GM10266 (cell line): ENCODE results near the gene CCDC88B.
"Not testable (repeated sequence)": the region's sequence is repeated elsewhere in the genome, so short reads cannot be mapped to it uniquely, and the experiment has no call there.

ENCODE experiments used
- DNase-seq: peaks from one replicate; pipeline ENCODE4 v3.0.0; 2012; ENCODE audit errors: extremely low spot score
- TF ChIP-seq, protein P1 (sequence below): IDR thresholded peaks from 2 replicates; pipeline ENCODE4 v1.5.1; 2012; ENCODE audit warnings: mild to moderate bottlenecking, low read depth; ENCODE audit not compliant: control insufficient read depth, insufficient read depth; ENCODE audit errors: missing control alignments

Gene CCDC88B

GRCh38 chr11:64321026-64321425, 19.0 kb upstream of the CCDC88B start:
- no peak for DNase-seq
- TF ChIP-seq, protein P1, sequence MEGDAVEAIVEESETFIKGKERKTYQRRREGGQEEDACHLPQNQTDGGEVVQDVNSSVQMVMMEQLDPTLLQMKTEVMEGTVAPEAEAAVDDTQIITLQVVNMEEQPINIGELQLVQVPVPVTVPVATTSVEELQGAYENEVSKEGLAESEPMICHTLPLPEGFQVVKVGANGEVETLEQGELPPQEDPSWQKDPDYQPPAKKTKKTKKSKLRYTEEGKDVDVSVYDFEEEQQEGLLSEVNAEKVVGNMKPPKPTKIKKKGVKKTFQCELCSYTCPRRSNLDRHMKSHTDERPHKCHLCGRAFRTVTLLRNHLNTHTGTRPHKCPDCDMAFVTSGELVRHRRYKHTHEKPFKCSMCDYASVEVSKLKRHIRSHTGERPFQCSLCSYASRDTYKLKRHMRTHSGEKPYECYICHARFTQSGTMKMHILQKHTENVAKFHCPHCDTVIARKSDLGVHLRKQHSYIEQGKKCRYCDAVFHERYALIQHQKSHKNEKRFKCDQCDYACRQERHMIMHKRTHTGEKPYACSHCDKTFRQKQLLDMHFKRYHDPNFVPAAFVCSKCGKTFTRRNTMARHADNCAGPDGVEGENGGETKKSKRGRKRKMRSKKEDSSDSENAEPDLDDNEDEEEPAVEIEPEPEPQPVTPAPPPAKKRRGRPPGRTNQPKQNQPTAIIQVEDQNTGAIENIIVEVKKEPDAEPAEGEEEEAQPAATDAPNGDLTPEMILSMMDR, result no peak

DNA sequence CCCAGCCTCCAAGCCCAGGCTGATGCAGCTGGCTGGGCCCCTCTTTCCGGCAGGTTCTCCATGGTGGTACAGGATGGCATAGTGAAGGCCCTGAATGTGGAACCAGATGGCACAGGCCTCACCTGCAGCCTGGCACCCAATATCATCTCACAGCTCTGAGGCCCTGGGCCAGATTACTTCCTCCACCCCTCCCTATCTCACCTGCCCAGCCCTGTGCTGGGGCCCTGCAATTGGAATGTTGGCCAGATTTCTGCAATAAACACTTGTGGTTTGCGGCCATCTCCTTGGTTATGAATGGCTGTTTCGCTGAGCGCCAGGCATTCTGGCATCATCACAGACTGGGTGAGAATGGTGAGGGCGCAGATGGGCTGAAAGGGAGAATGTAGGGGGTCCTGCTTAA, 18.5 kb upstream of the CCDC88B start:
- TF ChIP-seq, protein P1, result no peak
- DNase-seq, result no peak

DNA sequence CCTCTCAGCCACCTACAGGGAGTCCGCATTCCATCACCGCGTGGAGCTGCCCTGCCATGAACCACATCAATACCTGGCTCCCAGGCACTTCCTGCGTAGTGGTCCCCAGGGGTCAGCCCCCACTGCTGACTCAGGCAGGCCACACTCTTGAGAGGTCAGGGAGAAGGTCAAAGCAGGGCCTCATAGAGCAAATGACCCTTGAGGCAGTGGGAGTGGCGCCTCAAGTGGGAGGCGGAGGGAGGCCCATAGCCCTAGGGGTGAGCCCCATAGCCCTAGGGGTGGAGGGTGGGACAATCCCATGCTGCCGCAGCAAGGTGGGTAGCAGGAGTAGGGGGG, 17.1 kb upstream of the CCDC88B start:
- no peak for DNase-seq
- TF ChIP-seq, protein P1, result no peak

- no peak for DNase-seq
- TF ChIP-seq, protein P1, result no peak
Measured at GRCh38 chr11:64323373-64323772, 16.6 kb upstream of the CCDC88B start.

- DNase-seq, result not testable (repeated sequence)
Measured at GRCh38 chr11:64323984-64324383, 16.0 kb upstream of the CCDC88B start.

GRCh38 chr11:64324692-64325469, 15.1 kb upstream of the CCDC88B start:
- DNase-seq, result no peak

DNA sequence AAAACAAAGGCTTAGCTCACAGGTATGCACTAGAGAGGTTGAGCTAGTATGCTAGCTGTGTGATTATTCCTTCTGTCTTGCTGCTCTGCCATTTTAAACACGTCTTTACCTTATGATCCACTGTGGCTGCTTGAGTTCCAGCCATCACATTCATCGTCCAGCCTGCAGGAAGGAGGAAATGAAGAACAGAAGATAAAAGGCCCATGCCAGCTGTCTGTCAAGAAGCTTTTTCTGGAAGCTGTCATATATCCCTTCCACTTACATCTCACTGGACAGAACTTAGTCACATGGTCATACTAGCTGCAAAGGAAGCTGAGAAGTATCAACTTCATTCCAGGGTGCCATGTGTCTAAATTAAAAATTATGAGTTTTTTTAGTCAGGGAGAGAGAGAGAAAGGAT, 12.6 kb upstream of the CCDC88B start:
- no peak for DNase-seq
- TF ChIP-seq, protein P1, result no peak

More at GRCh38 chr11:64324692-64325469, 15.1 kb upstream of the CCDC88B start:
- TF ChIP-seq, protein P1, result no peak

DNA sequence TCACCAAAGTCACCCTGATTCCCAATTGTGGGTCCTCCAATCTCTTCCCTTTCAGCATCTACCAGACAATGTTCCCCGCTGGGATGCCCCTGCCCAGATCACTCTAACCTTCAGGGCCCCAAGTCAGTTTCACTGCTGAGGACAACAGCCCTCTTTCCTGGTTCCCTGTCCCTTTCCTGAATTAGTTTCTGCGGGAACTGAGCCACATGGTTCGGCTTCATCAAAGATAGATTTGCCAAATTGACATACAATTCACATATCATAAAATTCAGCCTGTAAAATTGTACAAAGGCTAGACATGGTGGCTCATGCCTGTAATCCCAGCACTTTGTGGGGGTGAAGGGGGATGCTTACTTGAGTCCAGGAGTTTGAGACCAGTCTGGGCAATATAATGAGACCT, 12.0 kb upstream of the CCDC88B start:
- DNase-seq, result no peak
- TF ChIP-seq, protein P1, result no peak
